Erythroblast (primary cell): ENCODE results near the gene EHMT1.

Source experiments
- GATA1 ChIP-seq: IDR thresholded peaks from 2 replicates; pipeline ENCODE4 v1.6.1; 2011; ENCODE audit warnings: low read depth, mild to moderate bottlenecking, control low read depth, low read length, moderate library complexity
- POLR2A ChIP-seq: IDR thresholded peaks from 2 replicates; pipeline ENCODE4 v1.6.1; 2011; ENCODE audit warnings: mild to moderate bottlenecking, low read length

GRCh38 chr9:137614631-137615386 is 4.0 kb upstream of the EHMT1 start:
- TF ChIP-seq POLR2A: no peak
- TF ChIP-seq GATA1: no peak
